HG03039 (cell line): ENCODE data around the gene TMEM178A.
"Not testable (repeated sequence)": the region's sequence is repeated elsewhere in the genome, so short reads cannot be mapped to it uniquely, and the experiment has no call there.

Source experiments
- ATAC-seq: cut with Tn5 transposase; IDR thresholded peaks from one replicate; pipeline ENCODE4 v1.9.1; 2021; ENCODE audit warnings: mild to moderate bottlenecking, moderate library complexity; ENCODE audit not compliant: unreplicated experiment

Gene TMEM178A

DNA sequence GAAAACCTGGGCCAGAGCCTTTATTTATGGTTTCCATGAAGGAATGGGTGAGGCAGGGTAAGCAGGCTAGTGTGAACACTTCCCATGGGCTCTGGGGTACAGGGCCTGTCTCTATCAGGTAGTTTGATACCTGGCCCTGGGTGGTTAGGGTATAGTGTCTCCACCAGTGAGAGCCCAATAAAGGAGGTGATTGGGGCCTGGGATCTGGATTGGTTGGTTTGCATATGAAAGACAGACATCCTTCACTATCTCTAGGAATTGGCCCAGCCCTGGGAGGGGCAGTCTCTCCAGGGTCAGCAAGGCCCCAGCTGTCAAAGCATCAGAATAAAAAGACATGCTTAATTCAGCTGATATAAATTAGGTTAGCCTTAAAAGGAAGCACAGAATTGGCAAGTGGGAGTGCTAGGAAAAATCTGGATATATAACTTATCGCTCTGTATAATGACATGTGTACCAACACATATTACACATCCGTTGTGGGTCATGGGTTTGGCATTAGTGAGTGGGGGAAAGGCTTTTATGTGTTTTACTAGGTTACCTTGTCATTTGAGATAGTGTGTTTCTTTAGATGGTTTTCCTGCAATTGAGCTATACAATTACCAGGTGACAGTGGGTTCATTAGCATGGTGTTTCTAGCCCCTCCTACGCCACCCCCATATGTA is 18.5 kb upstream of the TMEM178A start:
- ATAC-seq, result no peak

DNA sequence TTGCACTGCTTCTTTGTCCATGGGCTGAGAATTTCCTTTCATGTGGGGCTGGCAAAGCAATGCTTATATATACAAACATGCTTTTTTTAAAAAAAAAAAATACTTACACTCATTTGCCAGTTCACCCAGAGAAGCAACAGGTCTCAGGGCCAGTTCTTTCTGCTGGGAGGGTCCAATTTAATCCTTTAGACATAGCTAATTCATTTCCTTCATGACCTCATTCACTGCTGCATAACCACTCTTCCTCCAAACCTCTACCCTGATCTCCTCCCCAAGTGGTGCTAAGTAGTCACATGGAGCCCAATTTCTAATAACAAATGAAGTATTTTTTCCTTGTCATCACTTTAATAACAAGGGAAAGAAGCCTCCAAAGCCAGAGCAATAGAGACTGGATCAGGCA is 17.1 kb upstream of the TMEM178A start:
- ATAC-seq, result no peak

DNA sequence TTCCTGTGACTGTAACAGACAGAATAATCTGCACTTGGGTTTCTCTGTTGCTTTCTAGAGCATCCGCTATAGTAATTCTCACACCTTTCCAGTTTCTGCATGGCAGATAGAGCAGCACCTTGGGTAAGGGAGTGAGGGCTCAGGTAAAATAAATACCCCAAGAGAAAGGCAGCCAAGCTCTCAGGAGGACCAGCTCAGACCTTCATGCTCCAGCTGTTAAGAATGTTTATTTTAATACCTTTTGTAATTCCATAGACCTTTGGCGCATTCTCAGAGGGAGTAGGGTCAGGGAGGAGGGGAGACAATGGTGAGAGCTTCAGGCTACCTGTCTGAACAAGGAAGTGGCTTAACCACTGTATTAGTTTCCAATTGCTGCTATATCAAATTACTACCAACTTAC is 16.2 kb upstream of the TMEM178A start:
- no peak for ATAC-seq

DNA sequence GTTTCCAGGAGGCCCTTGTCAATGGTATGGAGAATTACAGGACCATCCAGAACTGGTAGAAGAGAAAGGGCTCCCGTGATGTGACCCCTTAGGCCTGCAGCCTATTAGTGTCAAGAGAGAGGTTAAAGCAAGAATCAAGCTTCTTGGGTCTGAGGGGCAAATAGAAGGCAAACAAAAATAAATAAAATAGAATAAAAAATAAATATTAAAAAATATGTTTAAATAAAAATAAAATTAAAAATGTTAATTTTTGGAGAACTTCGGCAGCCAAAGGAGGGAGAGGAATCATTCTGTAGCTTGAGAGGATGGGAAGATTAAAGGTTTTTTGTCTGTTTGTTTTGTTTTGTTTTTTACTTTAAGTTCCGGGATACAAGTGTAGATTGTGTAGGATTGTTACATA is 15.2 kb upstream of the TMEM178A start:
- no peak for ATAC-seq

DNA sequence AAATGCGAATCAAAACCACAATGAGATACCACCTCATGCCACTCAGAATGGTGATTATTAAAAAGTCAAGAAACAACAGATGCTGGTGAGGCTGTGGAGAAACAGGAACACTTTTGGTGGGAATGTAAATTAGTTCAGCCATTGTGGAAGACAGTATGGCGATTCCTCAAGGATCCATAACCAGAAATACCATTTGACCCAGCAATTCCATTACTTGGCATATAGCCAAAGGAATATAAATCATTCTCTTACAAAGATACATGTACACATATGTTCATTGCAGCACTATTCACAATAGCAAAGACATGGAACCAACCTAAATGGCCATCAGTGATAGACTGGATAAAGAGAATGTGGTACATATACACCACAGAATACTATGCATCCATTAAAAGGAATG is 9.5 kb upstream of the TMEM178A start:
- not testable (repeated sequence) for ATAC-seq

DNA sequence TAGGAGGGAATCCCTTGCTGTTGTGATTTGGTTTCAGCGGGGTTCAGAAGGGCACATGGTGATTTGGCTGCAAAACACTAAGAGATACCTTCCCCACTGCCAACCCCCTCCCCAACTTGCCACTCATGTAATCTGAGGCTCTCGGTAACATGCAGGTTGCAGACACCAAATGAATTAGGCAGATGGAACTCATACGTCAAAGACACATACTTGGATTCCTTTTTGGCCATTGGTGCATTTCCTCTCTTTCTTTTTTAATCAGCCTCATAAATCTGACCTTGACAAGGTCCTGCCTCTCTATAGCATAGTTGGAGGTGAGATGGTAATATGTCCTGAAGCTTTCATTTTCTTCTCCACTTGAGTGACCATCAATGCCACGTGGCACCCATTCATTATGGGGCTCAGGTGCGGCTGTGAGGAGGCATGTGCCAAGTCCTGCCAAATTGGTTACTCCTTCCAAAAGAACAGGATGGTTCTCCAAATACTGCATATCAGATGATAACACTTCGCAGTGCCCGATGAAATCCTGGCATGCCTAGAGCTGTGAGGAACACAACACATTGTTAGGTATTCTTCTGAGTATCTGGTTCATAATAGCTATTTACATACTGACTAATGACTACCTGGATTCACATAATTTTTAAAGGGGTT is 8.3 kb upstream of the TMEM178A start:
- no peak for ATAC-seq

DNA sequence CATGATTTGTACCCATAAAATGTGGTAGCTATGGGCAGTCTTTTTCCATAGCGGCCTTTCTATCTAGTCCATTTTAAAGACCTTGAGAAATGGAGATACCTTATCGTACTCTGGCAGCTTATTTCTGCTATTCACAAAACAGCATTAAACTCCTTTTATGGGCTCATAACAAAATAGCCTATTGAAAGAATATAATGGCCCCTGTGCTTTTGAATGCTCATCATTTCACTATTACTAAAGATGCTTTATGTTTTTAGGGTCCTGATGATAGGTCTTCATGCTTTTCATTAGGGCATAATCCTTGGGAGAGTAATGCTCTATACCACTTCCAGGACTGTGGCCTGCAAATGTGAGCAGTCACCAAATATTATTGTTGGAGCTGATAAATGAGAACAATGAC is 7.3 kb upstream of the TMEM178A start:
- ATAC-seq, result no peak

DNA sequence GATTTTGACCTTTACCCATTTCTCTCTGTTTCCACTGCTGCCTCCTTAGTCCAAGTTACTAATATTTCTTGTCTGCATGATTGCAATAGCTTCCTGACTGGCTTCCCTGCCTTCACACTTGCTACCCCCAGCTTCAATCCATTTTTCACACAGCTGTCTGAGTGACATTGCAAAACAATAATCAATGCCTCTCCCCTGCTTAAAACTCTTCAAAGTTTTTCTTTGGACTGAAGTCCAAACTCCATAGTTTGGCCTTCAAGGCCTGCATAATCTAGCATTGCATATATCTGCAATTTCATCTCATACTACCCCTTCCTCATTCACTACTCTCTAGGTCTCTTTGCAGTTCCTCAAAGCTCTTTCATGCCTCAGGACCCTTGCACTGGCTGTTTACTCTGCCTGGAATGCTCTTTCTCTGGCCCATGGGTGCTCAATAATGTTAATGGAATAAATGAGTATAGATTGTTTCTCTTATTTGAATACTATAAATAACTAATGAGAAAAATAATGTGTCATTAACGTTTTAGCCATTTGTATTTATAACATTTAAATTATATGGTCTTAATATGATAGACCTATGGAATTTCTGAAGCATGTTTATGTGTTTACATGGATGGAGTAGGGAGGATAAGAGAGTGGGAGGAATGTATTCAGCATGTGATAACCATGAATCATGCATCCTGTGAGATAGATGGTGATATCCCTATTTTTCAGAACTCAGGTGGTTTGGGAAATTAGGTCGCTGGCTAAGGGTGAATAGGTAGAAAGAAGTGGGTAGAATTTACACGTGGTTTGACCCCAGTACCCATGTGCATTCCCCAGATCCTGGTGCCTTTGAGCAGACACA is 5.7 kb upstream of the TMEM178A start:
- ATAC-seq, result no peak

DNA sequence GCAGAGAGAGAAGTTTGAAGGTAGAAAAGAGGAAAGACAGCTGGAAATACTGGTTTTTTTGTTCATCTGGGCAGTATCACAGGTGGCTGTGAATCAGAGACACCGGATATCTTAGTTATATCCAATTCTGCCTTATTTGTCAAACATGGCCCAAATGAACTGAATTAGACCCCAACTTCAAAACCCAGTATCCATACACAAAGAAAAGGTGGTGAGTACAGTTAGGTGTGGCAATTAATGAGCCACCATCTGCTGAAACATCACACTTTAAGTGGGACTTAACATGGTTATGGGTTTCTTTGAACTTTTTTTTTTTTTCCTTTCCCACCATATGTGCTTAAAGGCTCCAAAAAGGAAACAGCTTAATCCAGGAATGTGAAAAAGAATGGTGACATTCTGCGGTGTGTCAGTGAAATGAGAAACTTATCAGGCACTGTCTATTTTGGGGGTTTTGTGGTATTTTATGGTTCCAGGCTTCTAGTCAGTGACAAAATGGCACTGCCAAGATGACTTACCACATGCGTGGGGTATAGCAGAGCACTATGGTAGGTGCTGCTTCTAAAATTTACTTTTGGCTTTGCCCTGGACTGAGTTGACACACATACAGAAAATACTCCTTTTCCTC is 5.0 kb upstream of the TMEM178A start:
- no peak for ATAC-seq

DNA sequence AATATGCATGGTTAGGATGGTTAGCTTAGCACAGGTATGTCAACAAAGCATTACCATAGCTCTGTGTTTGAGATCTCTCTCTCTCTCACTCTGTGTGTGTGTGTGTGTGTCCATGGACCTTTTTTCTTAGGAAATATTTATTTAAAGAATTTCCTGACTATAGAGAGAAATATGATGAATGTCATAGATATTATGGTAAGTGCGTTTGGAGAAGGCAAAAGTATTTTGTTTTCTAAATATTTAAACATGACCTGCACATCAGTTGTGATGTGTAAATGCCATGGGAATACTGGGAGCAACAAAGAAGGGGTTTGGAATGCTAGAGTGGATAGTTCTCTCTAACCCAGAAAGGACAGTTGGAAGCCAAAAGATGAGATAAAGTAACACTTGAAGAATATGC is 3.9 kb upstream of the TMEM178A start:
- ATAC-seq, result no peak

DNA sequence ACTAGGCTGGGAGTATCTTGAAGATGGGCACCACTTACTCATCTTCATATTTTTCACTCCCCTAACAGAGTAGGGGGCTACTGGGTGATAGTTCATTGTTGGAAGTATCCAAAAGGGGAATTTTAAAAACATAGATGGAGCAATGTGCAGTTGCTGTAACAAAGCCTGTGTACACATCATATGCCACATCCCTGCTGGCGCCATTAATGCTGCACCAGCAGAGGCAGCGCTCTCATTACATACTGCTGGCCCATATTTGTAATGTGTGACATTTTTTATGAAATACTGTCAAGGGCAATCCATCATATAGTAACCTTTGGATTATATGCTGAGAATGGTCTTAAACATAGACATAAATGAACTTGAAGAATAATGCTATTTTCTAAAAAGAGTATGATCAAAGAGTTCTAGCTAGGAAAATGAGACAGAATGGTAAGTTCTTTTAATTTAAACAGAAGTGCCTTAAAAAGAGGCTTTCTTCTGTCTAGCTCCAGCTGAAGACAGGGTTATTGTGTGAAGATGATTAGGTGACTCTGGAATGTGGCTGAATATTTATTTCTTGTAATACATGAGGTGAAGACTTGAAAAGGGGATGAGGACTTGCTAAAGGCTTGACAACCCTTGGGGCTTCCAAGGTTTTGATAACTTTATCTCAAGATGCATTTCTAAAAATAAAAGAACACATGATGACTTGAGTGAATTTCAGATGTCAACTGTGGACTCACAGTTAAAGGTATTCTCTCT is 2.4 kb upstream of the TMEM178A start:
- no peak for ATAC-seq

DNA sequence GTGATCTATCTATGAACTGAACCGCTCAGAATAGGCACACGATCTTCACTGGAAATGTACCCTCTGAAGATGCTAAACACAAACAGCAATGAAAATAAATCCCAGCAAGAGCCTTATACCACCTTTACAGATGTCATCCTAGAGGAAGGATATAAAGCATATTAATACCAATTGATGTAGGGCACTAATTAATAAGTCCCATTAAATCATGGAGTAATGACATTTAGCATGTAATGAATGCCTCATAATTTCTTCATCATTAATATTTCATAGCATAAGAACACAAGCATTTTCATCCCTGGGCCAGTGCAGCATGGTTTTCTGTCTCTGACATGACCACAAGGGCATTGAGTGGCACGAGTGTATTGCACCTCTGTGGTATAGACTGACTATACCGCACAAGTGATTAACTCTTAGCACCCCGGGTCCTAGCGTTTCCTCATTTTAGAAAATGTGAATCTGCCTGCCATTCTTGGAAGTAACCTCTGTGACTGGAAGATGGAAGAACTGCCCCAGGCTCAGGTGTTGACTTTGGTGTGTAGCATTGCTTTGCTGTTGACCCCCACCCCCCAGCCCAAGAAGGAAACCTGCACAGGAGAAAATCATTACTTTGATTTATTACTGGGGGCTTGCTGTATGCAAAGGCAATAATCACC is 1.4 kb upstream of the TMEM178A start:
- no peak for ATAC-seq

DNA sequence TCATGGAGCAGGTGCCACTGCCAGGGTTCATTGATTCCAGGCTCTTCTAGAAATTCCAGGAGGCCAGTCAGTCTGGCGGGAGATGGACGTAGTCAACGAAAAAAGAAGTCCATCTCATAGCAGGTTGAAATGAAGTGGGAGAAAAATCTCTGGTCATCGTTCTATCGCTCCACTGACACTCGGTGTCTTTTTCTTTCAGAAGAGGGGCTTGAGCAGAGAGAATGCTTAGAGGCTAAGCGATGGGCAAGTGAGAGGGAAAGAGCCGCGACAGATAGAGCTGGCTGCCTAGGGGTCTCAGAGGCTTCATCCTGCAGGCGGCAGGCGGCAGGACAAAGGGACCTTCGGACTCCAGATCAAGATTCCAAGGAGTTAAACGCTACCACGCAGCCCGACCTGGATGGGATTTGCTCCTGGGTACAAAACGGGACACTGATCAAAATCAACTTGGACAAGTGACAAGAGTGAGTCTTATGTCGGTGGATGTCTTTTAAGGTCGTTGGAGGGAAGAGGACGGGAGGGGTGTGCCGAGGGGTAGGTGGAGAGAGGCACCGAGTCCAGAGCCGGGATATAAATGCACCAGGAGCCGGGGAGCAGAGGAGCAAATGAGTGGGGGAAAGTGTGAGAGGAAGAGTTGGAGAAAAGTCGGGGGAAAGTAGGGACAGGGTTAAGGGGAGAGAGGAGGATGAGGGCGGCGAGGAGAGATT is 677 bp upstream of the TMEM178A start:
- no peak for ATAC-seq

DNA sequence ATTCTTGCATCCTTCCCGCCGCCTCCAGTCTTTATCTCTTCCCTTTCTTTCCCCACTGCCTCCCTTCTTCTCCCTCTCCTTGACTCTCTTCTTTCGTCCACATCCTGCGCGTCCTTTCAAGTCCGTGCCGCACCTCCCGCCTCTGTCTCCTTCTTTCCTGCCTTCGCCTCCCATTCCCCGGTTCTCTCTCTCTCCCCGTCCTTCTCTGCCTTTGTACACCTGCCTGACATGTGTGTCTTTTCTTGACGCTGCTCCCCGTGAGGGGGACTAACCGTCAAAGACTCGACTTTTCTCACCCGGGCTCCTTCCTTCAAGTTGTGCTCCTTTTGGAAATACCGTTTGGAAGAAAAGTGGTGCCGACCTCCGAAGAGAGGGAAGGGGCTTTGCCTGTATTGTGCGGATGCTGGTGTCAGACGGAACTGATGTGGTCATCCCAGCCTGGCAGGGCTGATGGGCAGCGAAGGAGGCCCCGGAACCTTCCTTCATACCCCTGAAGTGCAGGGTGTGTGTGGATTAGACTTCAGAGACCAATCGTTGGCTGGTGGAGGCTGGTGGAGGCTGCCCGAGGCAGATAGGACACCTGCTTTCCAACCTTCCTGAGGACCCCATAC is 879 bp downstream of the TMEM178A start:
- ATAC-seq, result no peak

DNA sequence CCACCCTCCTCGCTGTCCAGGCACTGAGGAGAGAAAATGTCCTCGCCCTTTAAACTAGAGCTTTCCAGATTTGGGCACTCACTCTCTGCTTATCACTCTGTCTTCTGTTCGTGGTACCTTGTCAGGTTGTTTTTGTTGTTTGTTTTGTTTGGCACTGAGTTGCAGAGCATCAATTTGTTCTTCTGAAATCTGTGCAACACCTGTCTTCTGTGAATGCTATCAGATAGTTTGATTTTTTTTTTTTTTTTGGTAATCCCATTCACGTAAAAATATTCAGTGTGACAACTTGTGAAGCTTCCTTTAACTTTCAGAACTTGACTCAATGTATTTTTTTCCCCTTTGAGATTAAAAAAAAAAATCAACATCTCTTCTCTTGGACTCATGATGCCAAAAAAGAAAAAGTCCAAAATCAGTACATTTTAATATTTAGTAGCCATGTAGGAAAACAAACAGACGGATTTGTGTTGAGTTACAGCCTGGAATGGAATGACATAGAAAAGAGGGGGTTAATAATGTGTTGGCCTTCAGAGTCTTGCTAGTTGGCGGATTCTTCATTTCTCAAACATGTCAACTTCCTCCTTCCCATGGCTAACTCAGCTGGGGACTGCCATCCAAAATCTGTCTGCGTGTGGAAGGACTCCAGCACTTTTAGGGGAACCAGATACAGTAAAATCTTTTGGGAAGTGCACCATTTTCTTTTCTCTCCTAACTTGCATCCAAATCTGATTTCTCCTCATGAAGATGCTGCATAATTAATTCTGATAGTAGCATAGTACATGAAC is 1.6 kb downstream of the TMEM178A start:
- ATAC-seq, result no peak

DNA sequence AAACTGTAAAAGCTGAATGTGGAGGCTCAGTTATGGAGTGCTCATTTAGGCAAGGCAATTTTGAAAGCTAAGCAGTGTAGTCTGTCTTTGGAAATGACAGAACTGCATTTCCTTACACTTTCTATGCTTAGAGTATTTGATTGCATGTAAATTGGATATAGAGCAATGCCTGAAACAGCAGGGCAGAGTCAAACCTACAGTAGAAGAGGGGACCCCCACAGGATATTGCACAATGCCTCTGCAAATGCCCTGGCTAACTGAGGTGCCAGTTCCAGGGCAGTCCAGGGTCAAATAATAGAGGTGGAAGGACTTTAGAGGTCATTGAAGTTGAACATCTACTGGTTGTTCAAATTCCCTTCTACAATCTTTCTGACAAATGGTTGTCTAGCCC is 2.2 kb downstream of the TMEM178A start:
- ATAC-seq, result no peak

DNA sequence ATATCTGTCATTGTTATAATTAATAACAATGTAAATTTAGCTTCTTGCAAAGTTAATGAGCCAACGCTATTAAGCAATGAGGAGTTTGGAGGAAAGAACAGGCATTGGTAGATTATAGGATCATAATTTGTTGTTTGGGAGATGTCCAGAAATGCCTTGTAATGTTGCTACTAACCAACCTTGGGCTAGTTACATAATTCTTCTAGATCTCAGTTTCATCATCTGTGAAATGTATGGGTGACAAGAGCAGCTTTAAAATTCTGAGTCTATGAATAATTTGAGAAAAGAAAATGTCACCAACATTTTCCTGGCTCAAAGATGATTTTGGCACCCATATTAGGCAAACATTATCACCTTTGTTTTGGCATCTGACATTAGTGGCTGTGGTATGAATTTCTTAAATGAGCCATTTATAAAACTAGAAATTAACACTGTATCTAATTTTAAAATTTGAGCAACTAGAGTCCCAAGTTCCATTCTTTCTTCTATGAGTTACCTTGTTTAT is 2.9 kb downstream of the TMEM178A start:
- ATAC-seq, result no peak

DNA sequence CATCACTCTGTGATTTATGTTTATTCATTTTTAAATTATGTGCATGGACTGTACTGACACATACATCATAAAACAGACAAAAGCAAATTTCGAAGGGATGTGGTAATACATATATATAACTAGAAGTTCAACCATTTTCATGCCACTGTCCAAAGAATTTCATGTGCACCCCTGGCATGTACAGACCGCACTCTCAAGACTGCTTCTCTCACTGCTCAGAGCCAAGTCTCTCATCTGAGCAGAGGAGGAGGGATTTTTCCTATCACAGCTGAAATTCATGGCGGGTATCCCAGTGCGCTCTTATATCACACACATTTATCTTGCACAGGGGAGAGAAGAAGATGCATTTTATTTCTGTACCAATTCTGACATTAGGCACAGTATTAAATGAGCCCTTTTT is 5.9 kb downstream of the TMEM178A start:
- ATAC-seq, result no peak
